Measurements from ENCODE around the gene C2CD4D. TPM values are rescaled to one million over a fixed set of nuclear protein-coding genes. Genes with fewer than 3 reads are reported as not detected.
"Not testable (repeated sequence)": the region's sequence is repeated elsewhere in the genome, so short reads cannot be mapped to it uniquely, and the experiment has no call there.

The C2CD4D gene
- total and polyA plus RNA-seq, 7 experiments from 2014 or later = 0.18 to 0.87 (median 0.34) TPM; not detected in 4

GRCh38 chr1:151884445-151884844 is 44.8 kb upstream of the C2CD4D start:
- not testable (repeated sequence) for H3K27me3 Mint-ChIP-seq; H3K4me3 Mint-ChIP-seq; ATAC-seq; H3K27ac Mint-ChIP-seq; H3K4me3 ChIP-seq (ENCODE audit: low read length); H3K4me1 ChIP-seq (ENCODE audit: control insufficient read depth in 2 of 2, insufficient read depth in 2 of 2, low read length in 2 of 2); H3K27ac ChIP-seq (ENCODE audit: low read depth, low read length); H3K27me3 ChIP-seq (ENCODE audit: control insufficient read depth in 2 of 2, insufficient read depth in 2 of 2, low read length in 2 of 2); H3K9me3 ChIP-seq (ENCODE audit: control insufficient read depth in 2 of 3, low read length in 3 of 3); H3K9me3 Mint-ChIP-seq; DNase-seq
- H3K36me3 ChIP-seq (ENCODE audit: control insufficient read depth in 2 of 3, insufficient read depth in 3 of 3, low read length in 3 of 3) = peaks cover 0 to 20% (median 9%) of the 10 kb centered on the region in 3 experiments
- CTCF ChIA-PET = interaction anchor here (0.8 to 1.2 kb wide), 2 partner anchors 83 to 117 kb away, joined by 4 to 5 read pairs; no protein-coding TSS in a partner anchor
- intact Hi-C loops (cut with micrococcal nuclease) = loop anchor here in 1 of 2 donors (10.0 kb wide), 1 partner anchor 80 kb away; no protein-coding TSS in a partner anchor
- Mint-ChIP-seq H3K4me1 (peaks cover 4 to 12% (median 5%) of the 10 kb centered on the region in 7 donors), H3K36me3 (peaks cover 4 to 46% (median 26%) of the 10 kb centered on the region in 5 donors)
- POLR2A ChIA-PET = interaction anchor here (1.0 to 2.2 kb wide), 4 partner anchors 14 to 24 kb away, joined by 3 to 5 read pairs (median 3); no protein-coding TSS in a partner anchor

- ChIA-PET CTCF (interaction anchor here (0.8 to 1.2 kb wide), 3 partner anchors 84 to 135 kb away, joined by 3 to 5 read pairs (median 4); no protein-coding TSS in a partner anchor), POLR2A (interaction anchor here (1.2 to 1.4 kb wide), 2 partner anchors 23 to 25 kb away, joined by 3 read pairs; no protein-coding TSS in a partner anchor)
- H3K27me3 ChIP-seq (ENCODE audit: control insufficient read depth in 2 of 2, insufficient read depth in 2 of 2, low read length in 2 of 2); H3K4me3 Mint-ChIP-seq; H3K4me3 ChIP-seq (ENCODE audit: low read length); H3K27me3 Mint-ChIP-seq; H3K4me1 ChIP-seq (ENCODE audit: control insufficient read depth in 2 of 2, insufficient read depth in 2 of 2, low read length in 2 of 2); H3K27ac Mint-ChIP-seq; H3K27ac ChIP-seq (ENCODE audit: low read depth, low read length); H3K4me1 Mint-ChIP-seq; H3K9me3 ChIP-seq (ENCODE audit: control insufficient read depth in 2 of 3, low read length in 3 of 3); ATAC-seq; DNase-seq; H3K9me3 Mint-ChIP-seq: not testable (repeated sequence)
- peaks cover 4 to 42% (median 24%) of the 10 kb centered on the region in 5 donors for H3K36me3 Mint-ChIP-seq
- intact Hi-C loops (cut with micrococcal nuclease) = loop anchor here in 1 of 2 donors (10.0 kb wide), 1 partner anchor 81 kb away; no protein-coding TSS in a partner anchor
- H3K36me3 ChIP-seq (ENCODE audit: control insufficient read depth in 2 of 3, insufficient read depth in 3 of 3, low read length in 3 of 3) = peaks cover 0 to 20% (median 9%) of the 10 kb centered on the region in 3 experiments
Observed at GRCh38 chr1:151883898-151884297, 44.3 kb upstream of the C2CD4D start.

- H3K4me1 ChIP-seq (ENCODE audit: control insufficient read depth in 2 of 2, insufficient read depth in 2 of 2, low read length in 2 of 2); DNase-seq; H3K27me3 ChIP-seq (ENCODE audit: control insufficient read depth in 2 of 2, insufficient read depth in 2 of 2, low read length in 2 of 2); H3K4me3 Mint-ChIP-seq; H3K9me3 ChIP-seq (ENCODE audit: control insufficient read depth in 2 of 3, low read length in 3 of 3); H3K27me3 Mint-ChIP-seq; H3K27ac ChIP-seq (ENCODE audit: low read depth, low read length); H3K4me3 ChIP-seq (ENCODE audit: low read length); H3K9me3 Mint-ChIP-seq; ATAC-seq; H3K4me1 Mint-ChIP-seq: not testable (repeated sequence)
- Mint-ChIP-seq H3K27ac (peak overlapping the region in 1 of 9 donors; percentile 20), H3K36me3 (peaks cover 8 to 41% (median 24%) of the 10 kb centered on the region in 5 donors)
- H3K36me3 ChIP-seq (ENCODE audit: control insufficient read depth in 2 of 3, insufficient read depth in 3 of 3, low read length in 3 of 3) = peaks cover 0 to 20% (median 5%) of the 10 kb centered on the region in 3 experiments
- intact Hi-C loops (cut with micrococcal nuclease) = loop anchor here in 1 of 2 donors (10.0 kb wide), 1 partner anchor 82 kb away; no protein-coding TSS in a partner anchor
- POLR2A ChIA-PET = interaction anchor here (0.6 to 2.9 kb wide), 2 partner anchors 15 to 221 kb away, joined by 3 to 10 read pairs; no protein-coding TSS in a partner anchor
- CTCF ChIA-PET = interaction anchor here (0.6 to 2.2 kb wide), 3 partner anchors 14 to 303 kb away, joined by 4 to 5 read pairs (median 4); no protein-coding TSS in a partner anchor
Observed at GRCh38 chr1:151882918-151883317, 43.3 kb upstream of the C2CD4D start.

GRCh38 chr1:151882466-151882865 is 42.8 kb upstream of the C2CD4D start:
- ATAC-seq (no peak), DNase-seq (no peak)
- CTCF ChIA-PET = interaction anchor here (2.0 to 2.2 kb wide), 2 partner anchors 14 to 85 kb away, joined by 4 to 5 read pairs; no protein-coding TSS in a partner anchor
- POLR2A ChIA-PET = interaction anchor here (0.6 to 2.9 kb wide), 3 partner anchors 15 to 222 kb away, joined by 3 to 10 read pairs (median 3); no protein-coding TSS in a partner anchor
- intact Hi-C loops (cut with micrococcal nuclease) = loop anchor here in 1 of 2 donors (10.0 kb wide), 1 partner anchor 82 kb away; no protein-coding TSS in a partner anchor
- Histone ChIP-seq H3K27me3 (ENCODE audit: control insufficient read depth in 2 of 2, insufficient read depth in 2 of 2, low read length in 2 of 2) (no peaks in the 10 kb centered on the region), H3K4me1 (ENCODE audit: control insufficient read depth in 2 of 2, insufficient read depth in 2 of 2, low read length in 2 of 2) (no peaks in the 10 kb centered on the region), H3K27ac (ENCODE audit: low read depth, low read length) (no peak overlapping the region), H3K36me3 (ENCODE audit: control insufficient read depth in 2 of 3, insufficient read depth in 3 of 3, low read length in 3 of 3) (peaks cover 0 to 19% (median under 1%) of the 10 kb centered on the region in 3 experiments), H3K4me3 (ENCODE audit: low read length) (no peak overlapping the region), H3K9me3 (ENCODE audit: control insufficient read depth in 2 of 3, low read length in 3 of 3) (no peaks in the 10 kb centered on the region)
- Mint-ChIP-seq H3K36me3 (peaks cover 9 to 37% (median 24%) of the 10 kb centered on the region in 5 donors), H3K4me3 (no peak overlapping the region), H3K4me1 (peaks cover 0 to 10% (median 2%) of the 10 kb centered on the region in 7 donors), H3K27me3 (no peaks in the 10 kb centered on the region), H3K9me3 (no peaks in the 10 kb centered on the region), H3K27ac (peak overlapping the region in 2 of 9 donors; percentile 8 to 20)

GRCh38 chr1:151881479-151881878 is 41.9 kb upstream of the C2CD4D start:
- Mint-ChIP-seq H3K4me1 (peaks cover 0 to 15% (median 4%) of the 10 kb centered on the region in 7 donors), H3K4me3 (no peak overlapping the region), H3K27ac (peak overlapping the region in 1 of 9 donors; percentile 80), H3K9me3 (no peaks in the 10 kb centered on the region), H3K36me3 (peaks cover 9 to 39% (median 23%) of the 10 kb centered on the region in 5 donors), H3K27me3 (no peaks in the 10 kb centered on the region)
- Histone ChIP-seq H3K36me3 (ENCODE audit: control insufficient read depth in 2 of 3, insufficient read depth in 3 of 3, low read length in 3 of 3) (peaks cover 0 to 16% (median 0%) of the 10 kb centered on the region in 3 experiments), H3K9me3 (ENCODE audit: control insufficient read depth in 2 of 3, low read length in 3 of 3) (no peaks in the 10 kb centered on the region), H3K27ac (ENCODE audit: low read depth, low read length) (no peak overlapping the region), H3K4me1 (ENCODE audit: control insufficient read depth in 2 of 2, insufficient read depth in 2 of 2, low read length in 2 of 2) (no peaks in the 10 kb centered on the region), H3K4me3 (ENCODE audit: low read length) (no peak overlapping the region), H3K27me3 (ENCODE audit: control insufficient read depth in 2 of 2, insufficient read depth in 2 of 2, low read length in 2 of 2) (no peaks in the 10 kb centered on the region)
- no peak for DNase-seq
- POLR2A ChIA-PET = interaction anchor here (0.7 to 2.9 kb wide), 2 partner anchors 16 to 118 kb away, joined by 3 to 10 read pairs; partner anchors contain the start of gene MRPL9
- ATAC-seq = no peak
- CTCF ChIA-PET = interaction anchor here (0.6 to 2.2 kb wide), 5 partner anchors 9 to 437 kb away, joined by 3 to 5 read pairs (median 4); no protein-coding TSS in a partner anchor
- intact Hi-C loops (cut with micrococcal nuclease) = loop anchor here in 1 of 2 donors (10.0 kb wide), 1 partner anchor 83 kb away; no protein-coding TSS in a partner anchor

- POLR2A ChIA-PET = interaction anchor here (0.7 kb wide), 1 partner anchor 867 kb away, joined by 3 read pairs; no protein-coding TSS in a partner anchor
Observed at GRCh38 chr1:151875419-151876097, 35.9 kb upstream of the C2CD4D start.

More at GRCh38 chr1:151875419-151876097, 35.9 kb upstream of the C2CD4D start:
- Histone ChIP-seq H3K27me3 (ENCODE audit: control insufficient read depth in 2 of 2, insufficient read depth in 2 of 2, low read length in 2 of 2) (no peaks in the 10 kb centered on the region), H3K4me1 (ENCODE audit: control insufficient read depth in 2 of 2, insufficient read depth in 2 of 2, low read length in 2 of 2) (peaks cover 0 to 5% of the 10 kb centered on the region in 2 donors), H3K9me3 (ENCODE audit: control insufficient read depth in 2 of 3, low read length in 3 of 3) (no peaks in the 10 kb centered on the region), H3K36me3 (ENCODE audit: control insufficient read depth in 2 of 3, insufficient read depth in 3 of 3, low read length in 3 of 3) (peaks cover 0 to 27% (median 0%) of the 10 kb centered on the region in 3 experiments), H3K4me3 (ENCODE audit: low read length) (no peak overlapping the region), H3K27ac (ENCODE audit: low read depth, low read length) (no peak overlapping the region)
- H3K9me3 Mint-ChIP-seq = no peaks in the 10 kb centered on the region
- intact Hi-C loops (cut with micrococcal nuclease) = no loop called here
- peak overlapping the region in 8 of 9 donors; percentile 32 to 78 (median 46) for H3K27ac Mint-ChIP-seq
- ATAC-seq (no peak), DNase-seq (no peak)
- H3K36me3 Mint-ChIP-seq = peaks cover 16 to 37% (median 22%) of the 10 kb centered on the region in 5 donors
- H3K27me3 Mint-ChIP-seq = no peaks in the 10 kb centered on the region
- H3K4me1 Mint-ChIP-seq = peaks cover 8 to 41% (median 18%) of the 10 kb centered on the region in 7 donors
- CTCF ChIA-PET = no interaction called here
- H3K4me3 Mint-ChIP-seq = no peak overlapping the region
